OCI-LY7 (cell line): ENCODE results near the gene EWSR1.

Source experiments
- EZH2phosphoT487 ChIP-seq: fragments of 200-600 bp; sonication (generic); IDR thresholded peaks from 2 replicates; pipeline ENCODE4 v1.6.1; 2018; ENCODE audit warnings: low read depth, borderline replicate concordance, mild to moderate bottlenecking, mixed run types, antibody characterized with exemption, low read length, moderate library complexity, mixed read lengths
- TF ChIP-seq, protein P1 (sequence below): fragments of 200-600 bp; sonication (generic); conservative IDR thresholded peaks from 2 replicates; pipeline ENCODE4 v1.5.1; 2014; ENCODE audit warnings: mild to moderate bottlenecking, antibody characterized with exemption, low read length, moderate library complexity, mixed read lengths

DNA sequence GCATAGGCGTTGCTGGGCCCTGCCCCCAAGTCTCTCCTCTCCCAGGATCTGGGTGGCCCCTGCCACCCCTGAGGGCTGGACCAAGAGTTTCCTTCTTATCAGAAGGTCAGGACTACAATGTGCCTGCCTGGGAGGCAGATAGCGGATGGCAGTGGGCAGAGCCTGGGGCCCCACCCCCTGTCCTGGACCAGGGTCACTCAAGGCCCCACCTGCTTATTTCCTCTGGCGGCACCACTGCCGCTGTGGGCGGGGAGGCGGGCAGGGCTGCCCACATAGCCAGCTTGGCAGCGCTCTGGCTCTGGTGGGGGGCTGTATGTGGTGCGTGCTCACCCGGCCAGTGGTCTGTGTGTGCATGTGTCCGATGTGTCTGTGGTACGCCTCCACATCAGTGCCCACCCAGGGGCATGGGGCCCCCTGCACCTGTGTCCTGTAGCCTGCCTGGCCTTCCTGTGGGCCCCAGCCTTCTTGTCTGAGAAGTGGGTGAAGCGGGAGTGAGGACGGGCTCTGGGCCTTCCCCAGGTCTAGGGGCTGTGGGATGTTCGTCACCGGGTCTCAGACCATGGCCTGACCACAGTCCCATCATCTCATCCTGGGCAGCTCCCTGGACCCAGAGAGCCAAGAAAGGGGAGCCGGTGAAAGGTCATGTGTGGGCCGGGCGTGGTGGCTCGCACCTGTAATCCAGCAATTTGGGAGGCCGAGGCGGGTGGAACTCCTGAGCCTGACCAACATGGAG, 41.4 kb downstream of the EWSR1 start:
- TF ChIP-seq, protein P1, sequence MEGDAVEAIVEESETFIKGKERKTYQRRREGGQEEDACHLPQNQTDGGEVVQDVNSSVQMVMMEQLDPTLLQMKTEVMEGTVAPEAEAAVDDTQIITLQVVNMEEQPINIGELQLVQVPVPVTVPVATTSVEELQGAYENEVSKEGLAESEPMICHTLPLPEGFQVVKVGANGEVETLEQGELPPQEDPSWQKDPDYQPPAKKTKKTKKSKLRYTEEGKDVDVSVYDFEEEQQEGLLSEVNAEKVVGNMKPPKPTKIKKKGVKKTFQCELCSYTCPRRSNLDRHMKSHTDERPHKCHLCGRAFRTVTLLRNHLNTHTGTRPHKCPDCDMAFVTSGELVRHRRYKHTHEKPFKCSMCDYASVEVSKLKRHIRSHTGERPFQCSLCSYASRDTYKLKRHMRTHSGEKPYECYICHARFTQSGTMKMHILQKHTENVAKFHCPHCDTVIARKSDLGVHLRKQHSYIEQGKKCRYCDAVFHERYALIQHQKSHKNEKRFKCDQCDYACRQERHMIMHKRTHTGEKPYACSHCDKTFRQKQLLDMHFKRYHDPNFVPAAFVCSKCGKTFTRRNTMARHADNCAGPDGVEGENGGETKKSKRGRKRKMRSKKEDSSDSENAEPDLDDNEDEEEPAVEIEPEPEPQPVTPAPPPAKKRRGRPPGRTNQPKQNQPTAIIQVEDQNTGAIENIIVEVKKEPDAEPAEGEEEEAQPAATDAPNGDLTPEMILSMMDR = no peak
- no peak for TF ChIP-seq EZH2phosphoT487
